ENCODE measurements around the gene CNNM2.

- TF ChIP-seq CTCF (IDR thresholded peaks at IDR 0.05), result no peak
- no peak for TF ChIP-seq POLR2A (IDR thresholded peaks at IDR 0.05)
Measured at GRCh38 chr10:102876747-102877153, 41.3 kb upstream of the CNNM2 start.

All from heart left ventricle (tissue), 13 donors.